Activated CD4-positive, alpha-beta T cell treated with anti-CD3 and anti-CD28 coated beads for 4 hours (primary cell): ENCODE results near the gene BCL11B.
A peak's percentile ranks its signal among the peaks of the same experiment; 100 is the strongest.
"Not testable (repeated sequence)": the region's sequence is repeated elsewhere in the genome, so short reads cannot be mapped to it uniquely, and the experiment has no call there.

Source experiments
- DNase-seq, 2 donors: peaks; one replicate each; pipeline ENCODE4 v3.0.0-alpha.2; 2020

BCL11B gene

GRCh38 chr14:99194736-99195135, 77.3 kb downstream of the BCL11B start:
- DNase-seq, result no peak

- DNase-seq, result no peak
Observed at GRCh38 chr14:99194136-99194535, 77.9 kb downstream of the BCL11B start.

GRCh38 chr14:99192830-99193229, 79.2 kb downstream of the BCL11B start:
- DNase-seq, result no peak

- peak; percentile 36 to 44 for DNase-seq
Observed at GRCh38 chr14:99192028-99192621, 79.9 kb downstream of the BCL11B start.

- DNase-seq, result no peak
Observed at GRCh38 chr14:99191395-99192027, 80.5 kb downstream of the BCL11B start.

GRCh38 chr14:99190696-99191394, 81.2 kb downstream of the BCL11B start:
- peak in 1 of 2 donors; percentile 42 for DNase-seq

- peak; percentile 35 to 58 for DNase-seq
Observed at GRCh38 chr14:99189201-99189801, 82.7 kb downstream of the BCL11B start.

- DNase-seq, result no peak
Observed at GRCh38 chr14:99188731-99189191, 83.2 kb downstream of the BCL11B start.

GRCh38 chr14:99187858-99188257, 84.1 kb downstream of the BCL11B start:
- no peak for DNase-seq

GRCh38 chr14:99186956-99187690, 84.9 kb downstream of the BCL11B start:
- no peak for DNase-seq

- DNase-seq, result not testable (repeated sequence)
Observed at GRCh38 chr14:99186336-99186735, 85.7 kb downstream of the BCL11B start.

- no peak for DNase-seq
Observed at GRCh38 chr14:99185436-99186068, 86.4 kb downstream of the BCL11B start.

- DNase-seq, result no peak
Observed at GRCh38 chr14:99183716-99184115, 88.3 kb downstream of the BCL11B start.

- no peak for DNase-seq
Observed at GRCh38 chr14:99183311-99183710, 88.7 kb downstream of the BCL11B start.

- no peak for DNase-seq
Observed at GRCh38 chr14:99182548-99183250, 89.3 kb downstream of the BCL11B start.

GRCh38 chr14:99181804-99182520, 90.0 kb downstream of the BCL11B start:
- no peak for DNase-seq

- DNase-seq, result no peak
Observed at GRCh38 chr14:99181241-99181640, 90.8 kb downstream of the BCL11B start.

GRCh38 chr14:99179946-99180345, 92.1 kb downstream of the BCL11B start:
- DNase-seq, result no peak

GRCh38 chr14:99179506-99179905, 92.5 kb downstream of the BCL11B start:
- DNase-seq, result no peak

- no peak for DNase-seq
Observed at GRCh38 chr14:99177886-99178835, 93.8 kb downstream of the BCL11B start.
